ACHN (cell line): Measurements from ENCODE around the gene ZFAND2A.
"Not testable (repeated sequence)": the region's sequence is repeated elsewhere in the genome, so short reads cannot be mapped to it uniquely, and the experiment has no call there.

ENCODE experiments used
- DNase-seq: peaks from one replicate; pipeline ENCODE4 v3.0.0-alpha.2; 2015
- in situ Hi-C: cut with HindIII; loops from 2 replicates; pipeline ENCODE4 v1.10.0; 2017; ENCODE audit warnings: low sequenced_read_pairs, low pct_ligation_motif_present, low pct_unique_long_range_greater_than_20kb

Gene ZFAND2A

DNA sequence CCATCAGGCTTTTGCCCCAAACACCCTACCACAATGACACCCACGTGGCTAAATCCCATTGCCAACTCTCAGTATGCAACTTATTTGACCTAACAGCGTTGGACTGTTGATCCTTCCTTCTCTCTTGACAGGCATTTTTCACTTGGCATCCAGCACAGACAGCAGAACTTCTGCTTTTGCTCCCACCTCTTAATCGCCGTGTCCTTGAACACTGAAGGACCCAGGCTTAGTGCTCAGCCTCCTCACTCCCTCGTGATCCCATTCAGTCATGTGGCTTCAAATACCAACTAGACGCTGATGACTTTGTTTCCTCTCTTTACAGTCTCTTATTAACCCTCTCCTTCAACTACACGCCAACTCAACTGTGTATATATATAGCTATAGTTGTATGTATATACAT lies 25.0 kb downstream of the ZFAND2A start:
- in situ Hi-C loops = no loop called here
- DNase-seq = no peak

DNA sequence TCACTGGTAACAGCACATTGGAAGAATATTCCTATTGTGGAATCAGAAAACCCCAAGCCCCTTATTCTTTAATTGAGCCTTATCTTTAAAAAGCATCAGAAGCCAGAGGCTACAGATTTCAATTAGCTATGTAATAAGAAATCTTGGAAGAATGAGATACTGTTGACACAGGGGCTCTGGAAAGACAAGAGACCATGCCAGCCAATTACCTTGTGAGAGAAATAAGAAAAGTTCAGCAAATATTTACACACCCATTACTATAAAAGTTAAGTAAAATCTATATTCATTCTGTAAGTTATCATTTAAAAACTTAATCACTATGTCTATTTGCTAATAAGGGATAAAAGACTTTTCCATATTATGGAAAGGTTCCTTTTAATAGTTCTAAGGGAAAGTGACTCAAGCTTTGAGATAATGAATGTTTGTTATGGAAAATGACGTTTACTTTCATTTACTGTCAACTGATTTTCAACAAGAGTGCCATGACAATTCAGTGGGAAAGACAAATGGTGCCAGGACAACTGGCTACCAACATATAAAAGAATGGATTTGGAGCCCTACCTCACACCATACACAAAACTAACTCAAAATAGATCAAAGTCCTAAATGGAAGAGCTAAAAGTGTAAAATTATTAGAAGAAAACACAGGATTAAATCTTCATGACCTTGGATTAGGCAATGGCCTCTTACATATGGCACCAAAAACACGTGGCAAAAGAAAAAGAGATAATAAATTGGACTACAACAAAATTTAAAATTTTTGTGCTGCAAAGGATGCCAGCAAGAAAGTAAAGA lies 28.3 kb downstream of the ZFAND2A start:
- in situ Hi-C loops = no loop called here
- DNase-seq = no peak

DNA sequence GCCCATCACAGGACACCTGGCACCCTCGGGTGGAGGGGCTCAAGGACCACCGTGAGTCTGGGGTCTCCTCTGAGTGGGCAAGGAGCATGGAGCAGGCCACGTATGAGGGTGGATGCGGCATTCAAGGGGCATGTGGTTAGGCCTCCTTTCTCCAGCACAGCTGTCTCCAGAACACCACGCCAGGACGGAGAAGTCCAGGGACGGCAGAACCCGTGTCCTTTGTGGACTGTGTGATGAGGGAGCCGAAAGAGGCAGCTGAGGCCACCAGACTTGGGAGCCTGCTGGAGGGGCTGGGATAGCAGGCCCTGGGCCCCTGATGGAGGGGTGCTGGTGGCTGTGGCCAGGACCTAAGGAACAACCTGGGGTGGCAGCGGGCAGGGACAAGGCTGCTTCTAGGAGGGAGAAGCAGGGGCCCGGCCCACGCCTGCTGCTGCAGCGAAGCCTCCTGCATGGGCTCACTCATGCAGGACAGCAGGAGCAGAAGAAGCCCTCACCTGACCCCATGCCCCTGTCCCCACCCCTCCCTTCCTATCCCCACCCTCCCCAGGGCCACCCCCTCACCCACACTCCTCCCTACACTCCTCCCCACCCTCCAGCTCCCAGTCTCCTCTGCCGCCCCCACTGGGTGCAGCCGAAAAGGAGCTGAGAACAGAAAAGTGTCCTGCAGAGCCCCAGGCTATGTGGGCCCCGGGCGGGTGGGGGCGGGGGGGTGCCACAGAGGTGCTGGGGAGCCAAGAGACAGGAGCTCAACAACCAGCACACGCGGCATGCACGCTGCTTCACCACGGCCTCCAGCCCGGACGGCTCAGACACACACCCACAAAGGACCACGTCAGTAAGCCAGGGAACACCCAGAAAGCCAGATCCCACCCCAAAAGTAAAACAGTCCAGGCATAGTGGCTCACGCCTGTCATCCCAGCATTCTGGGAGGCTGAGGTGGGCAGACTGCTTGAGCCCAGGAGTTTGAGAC lies 29.7 kb downstream of the ZFAND2A start:
- no peak for DNase-seq
- in situ Hi-C loops = no loop called here

DNA sequence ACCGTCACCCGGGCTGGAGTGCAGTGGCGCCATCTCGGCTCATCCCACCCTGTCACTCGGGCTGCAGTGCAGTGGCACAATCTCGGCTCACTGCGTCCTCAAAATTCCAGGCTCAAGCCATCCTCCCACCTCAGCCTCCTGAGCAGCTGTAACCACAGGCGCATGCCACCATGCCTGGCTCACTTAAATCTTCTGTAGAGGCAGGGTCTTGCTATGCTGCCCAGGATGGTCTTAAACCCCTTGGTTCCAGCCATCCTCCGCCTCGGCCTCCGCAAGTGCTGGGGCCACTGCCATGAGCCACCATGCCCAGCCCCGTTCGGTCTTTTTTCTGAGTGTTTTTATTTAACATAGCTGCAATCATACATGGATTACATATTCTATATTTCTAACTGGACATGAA lies 30.6 kb downstream of the ZFAND2A start:
- in situ Hi-C loops = no loop called here
- DNase-seq = no peak

DNA sequence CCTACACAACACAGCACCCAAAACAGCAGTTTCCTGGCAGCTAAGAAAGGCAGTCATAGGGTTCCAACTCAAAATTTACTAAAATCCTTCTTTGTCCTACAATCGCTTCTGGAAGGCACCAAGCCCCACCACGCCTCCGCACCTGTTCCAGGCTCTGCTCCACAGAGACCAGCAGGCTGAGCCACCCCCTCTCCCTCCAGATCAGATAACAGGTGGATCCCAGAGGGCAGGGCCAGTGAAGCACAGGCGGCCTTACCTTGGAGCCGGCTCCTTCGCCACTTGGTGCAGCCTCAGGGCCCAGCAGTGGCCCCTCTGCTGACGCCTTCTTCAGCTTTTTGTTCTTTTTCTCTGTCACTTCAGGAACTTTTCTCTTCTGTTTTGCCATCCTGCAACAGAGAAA lies 33.0 kb downstream of the ZFAND2A start:
- in situ Hi-C loops = no loop called here
- DNase-seq = no peak

DNA sequence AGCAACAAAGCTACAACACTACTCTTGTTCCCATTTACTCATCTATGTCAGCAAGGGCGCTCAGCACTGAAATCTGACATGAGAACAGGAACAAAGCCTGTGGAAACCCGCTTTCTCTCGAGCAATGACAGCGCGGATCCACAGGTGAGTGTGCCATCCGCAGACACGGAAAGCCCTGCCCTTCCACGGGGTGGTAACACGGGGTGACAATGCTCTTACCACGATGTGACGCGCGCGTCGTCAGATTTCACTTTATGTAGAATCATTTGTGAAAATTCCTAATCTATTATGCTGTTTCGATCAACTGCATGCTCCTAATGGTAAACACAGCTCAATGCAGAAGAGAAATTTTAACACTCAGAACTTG lies 34.4 kb downstream of the ZFAND2A start:
- no peak for DNase-seq
- in situ Hi-C loops = no loop called here

DNA sequence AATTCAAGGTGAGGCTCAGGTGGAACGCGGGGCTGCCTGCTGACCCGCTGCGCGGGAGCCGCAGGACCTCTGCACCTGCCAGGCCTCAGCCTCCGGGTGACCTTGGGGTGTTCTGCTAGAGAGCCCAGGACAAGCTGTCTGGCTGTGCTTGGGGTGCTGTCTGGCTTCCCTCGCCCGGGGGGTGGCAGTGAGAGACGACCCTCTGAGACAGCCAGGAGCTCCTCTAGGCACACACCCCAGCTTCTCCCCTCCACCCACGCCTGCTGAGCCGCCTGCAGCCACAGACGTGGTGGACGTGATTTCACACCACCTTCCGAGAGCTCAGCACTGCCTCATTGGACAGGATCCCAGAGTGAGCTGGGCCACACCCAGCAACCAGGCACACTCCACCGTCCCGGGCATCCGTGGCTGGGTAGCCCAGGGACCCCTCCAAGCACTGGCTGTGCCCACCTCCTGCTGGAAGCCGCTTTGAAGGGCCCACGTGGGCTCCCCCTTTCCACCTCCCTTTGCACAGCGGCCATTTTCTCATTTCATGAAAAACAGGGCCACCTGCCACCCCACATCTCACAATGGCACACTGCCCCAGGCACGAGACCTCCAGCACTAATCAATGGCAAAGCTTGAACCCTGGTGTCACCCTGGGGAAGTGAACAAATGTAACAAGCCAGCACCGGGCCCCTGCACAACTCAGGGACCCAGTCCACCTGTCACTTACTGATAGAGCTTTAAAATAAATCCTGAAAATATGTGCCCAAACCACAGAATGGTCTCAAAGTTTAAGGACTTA lies 35.0 kb downstream of the ZFAND2A start:
- no peak for DNase-seq
- in situ Hi-C loops = no loop called here

DNA sequence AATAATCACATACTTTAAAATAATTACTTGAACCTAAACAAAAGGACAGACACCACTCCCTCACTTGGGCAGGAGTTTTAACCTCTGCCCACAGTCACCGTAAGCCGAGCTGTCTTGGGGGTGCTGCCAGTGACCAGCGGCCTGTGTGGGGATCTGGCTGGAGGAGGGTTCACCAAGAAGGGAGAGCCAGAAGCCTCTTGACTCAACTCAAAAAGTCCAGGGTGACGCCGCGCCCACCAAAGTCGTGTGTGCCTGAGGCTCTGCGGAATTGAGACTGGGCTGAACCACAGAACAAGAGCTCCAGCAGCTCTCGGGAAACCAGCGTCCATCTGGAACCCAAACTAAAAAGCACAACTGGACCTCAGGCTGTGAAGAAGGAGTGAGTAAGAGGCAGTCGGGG lies 35.8 kb downstream of the ZFAND2A start:
- in situ Hi-C loops = no loop called here
- DNase-seq = no peak

DNA sequence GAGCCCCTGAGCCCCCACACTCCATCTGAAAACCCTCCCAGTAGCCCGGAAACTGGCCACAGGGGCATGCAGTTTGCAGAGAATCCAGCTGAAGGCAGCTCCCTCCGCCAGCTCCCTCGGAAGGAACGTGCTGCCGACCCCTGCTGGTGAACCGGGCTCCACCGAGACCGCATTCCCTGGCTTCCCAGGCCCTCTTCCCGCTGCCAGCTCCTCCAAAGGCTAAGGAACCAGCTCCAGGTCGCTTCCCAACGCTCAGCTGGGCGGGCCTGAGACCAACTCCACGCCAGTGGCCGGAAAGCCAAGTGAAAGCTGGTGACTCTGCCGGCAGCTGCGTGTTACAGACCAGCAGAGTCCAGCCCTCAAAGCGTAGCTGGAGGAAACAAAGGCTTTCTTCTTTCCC lies 36.3 kb downstream of the ZFAND2A start:
- in situ Hi-C loops = no loop called here

DNA sequence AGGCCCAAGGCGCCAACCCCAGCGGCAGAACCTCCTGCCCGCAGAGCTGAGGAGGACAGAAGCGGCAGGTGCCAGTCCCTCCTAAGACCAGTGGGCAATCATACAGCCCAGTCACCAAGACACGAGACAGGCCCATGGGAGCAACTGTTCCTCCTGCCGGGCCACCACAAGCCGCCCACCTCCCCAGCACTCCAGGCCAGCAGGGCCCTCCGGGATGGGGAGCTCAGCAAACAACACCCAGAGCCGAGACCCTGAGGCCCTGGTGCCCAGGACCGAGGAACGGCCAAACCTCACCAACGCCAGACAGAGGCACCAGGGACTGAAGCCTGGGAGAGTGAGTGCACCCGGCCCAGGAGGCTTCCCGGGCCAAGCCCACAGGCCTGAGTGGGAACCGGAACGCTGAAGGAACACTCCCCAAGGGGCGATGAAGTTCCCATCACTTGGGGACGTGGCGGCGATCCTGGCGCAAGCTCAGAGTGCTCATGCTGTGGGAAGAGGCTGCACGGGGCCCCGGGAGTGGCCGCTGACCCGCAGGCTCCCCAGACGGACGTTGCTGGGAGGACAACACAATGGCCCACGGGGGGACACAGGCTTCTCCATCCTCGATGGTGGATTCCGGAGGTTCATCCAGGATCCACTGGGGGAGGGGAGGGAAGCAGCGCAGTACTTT lies 37.0 kb downstream of the ZFAND2A start:
- no peak for DNase-seq
- in situ Hi-C loops = no loop called here

More for the DNA sequence above, 36.3 kb downstream of the ZFAND2A start:
- no peak for DNase-seq

DNA sequence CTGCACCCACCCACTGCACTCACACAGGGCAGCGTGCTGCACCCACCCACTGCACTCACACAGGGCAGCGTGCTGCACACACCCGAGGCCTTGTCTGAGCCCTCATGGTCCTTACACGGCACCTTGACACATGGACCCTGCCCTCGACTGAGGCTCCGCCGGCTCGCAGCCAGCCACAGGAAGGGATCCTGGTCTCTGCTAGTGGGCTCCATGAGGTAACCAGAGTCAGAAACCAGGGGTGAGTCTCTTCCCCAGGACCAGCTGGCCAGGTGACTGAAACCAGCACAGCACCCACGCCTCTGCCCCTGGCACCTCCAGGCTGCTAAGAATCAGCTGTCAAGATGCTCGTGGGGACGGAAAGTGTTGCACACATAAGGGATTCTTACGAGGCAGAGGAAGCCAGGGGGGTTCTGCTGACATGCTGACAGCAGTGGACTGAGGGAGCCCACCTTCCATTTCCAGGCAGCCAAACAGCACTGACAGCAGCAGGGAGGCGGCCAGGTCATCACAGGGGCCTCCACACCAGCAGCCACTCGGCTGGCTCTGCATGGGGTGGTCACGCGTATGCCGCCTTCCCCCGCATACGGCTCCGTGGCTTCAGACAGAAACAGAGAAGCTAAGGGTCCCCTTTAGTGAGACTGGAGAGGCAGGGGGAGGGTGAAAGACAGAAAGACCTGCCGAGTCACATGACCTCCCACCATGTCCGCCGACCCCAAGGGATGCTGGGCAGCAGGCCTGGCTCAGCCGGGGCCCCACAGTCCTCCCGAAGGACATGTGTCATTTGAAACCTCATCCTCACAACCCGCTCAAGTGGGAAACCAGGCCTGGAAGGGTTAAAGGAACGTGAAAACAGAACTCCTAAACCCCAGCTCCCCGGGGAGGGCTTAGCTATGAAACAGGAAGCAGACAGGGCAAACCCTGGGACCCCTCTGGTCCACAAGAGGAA lies 37.8 kb downstream of the ZFAND2A start:
- in situ Hi-C loops = no loop called here
- DNase-seq = no peak

DNA sequence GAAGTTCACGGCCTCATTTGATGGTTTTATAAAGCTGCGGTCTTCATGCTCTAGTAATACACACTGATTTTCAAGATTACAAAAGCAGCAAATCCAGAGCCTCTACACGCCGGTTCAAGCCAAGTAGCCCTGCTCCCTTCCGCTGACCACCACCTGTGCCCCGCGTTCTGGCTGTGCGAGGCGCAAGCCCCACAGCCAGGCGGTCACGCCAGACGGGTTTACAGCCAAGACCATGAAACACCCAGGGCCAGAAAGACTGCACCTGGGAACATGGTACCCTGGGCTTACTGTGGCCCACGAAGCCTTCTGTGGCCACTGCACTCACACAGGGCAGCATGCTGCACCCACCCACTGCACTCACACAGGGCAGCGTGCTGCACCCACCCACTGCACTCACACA lies 38.5 kb downstream of the ZFAND2A start:
- in situ Hi-C loops = no loop called here
- no peak for DNase-seq

DNA sequence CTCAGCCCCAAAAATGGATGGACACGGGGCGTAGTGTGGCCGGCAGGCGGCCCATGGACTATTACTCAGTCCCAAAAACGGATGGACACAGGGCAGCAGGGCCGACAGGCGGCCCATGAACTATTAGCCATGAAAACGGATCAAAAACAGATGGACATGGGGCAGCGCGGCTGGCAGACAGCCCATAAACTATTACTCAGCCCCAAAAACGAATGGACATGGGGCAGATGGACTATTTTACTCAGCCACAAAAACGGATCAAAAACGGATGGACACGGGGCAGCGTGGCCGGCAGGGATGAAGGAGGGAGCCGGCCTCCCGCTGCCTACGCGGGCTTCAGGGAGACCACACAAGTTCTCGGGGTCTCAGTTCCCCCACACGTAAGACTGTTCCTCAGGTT lies 39.2 kb downstream of the ZFAND2A start:
- DNase-seq = no peak
- in situ Hi-C loops = no loop called here

DNA sequence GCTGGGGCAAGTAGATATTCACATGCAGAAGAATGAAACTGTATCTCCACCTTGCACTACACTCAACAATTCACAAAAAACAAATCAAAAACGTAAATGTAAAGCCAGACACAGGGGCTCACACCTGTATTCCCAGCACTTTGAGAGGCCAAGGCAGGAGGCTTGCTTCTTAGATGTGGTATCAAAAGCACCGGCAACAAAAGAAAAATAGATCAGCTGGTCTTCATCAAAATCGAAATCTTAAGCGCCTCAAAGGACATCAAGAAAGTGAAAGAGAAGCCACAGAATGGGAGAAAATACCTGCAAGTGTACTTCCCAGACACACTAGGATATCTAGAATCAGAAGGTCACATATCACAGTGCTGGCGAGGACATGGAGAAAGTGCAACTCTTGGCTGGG lies 40.8 kb downstream of the ZFAND2A start:
- in situ Hi-C loops = no loop called here
- no peak for DNase-seq

DNA sequence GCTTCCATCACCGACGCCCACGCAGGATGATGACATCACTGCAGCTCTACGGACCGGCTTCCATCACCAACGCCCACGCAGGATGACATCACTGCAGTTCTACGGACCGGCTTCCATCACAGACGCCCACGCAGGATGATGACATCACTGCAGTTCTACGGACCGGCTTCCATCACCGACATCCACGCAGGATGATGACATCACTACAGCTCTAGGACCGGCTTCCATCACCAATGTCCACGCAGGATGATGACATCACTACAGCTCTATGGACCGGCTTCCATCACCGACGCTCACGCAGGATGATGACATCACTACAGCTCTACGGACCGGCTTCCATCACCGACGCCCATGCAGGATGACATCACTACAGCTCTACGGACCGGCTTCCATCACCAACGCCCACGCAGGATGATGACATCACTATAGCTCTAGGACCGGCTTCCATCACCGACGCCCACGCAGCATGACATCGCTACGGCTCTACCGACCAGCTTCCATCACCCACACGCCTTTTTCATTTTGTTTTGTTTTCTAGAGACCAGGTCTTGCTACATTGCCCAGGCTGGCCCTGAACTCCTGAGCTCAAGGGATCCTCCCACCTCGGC lies 42.6 kb downstream of the ZFAND2A start:
- no peak for DNase-seq
- in situ Hi-C loops = no loop called here

DNA sequence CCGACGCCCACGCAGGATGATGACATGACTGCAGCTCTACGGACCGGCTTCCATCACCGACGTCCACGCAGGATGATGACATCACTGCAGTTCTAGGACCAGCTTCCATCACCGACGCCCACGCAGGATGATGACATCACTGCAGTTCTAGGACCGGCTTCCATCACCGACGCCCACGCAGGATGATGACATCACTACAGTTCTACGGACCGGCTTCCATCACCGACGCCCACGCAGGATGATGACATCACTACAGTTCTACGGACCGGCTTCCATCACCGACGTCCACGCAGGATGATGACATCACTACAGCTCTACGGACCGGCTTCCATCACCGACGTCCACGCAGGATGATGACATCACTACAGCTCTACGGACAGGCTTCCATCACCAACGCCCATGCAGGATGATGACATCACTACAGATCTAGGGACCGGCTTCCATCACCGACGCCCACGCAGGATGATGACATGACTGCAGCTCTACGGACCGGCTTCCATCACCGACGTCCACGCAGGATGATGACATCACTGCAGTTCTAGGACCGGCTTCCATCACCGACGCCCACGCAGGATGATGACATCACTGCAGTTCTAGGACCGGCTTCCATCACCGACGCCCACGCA lies 43.5 kb downstream of the ZFAND2A start:
- DNase-seq, in situ Hi-C loops: not testable (repeated sequence)
